Loucy (cell line): Measurements from ENCODE around the gene ANKS4B.

ENCODE experiments used
- EZH2phosphoT487 ChIP-seq: fragments of 200-600 bp; IDR thresholded peaks from 2 replicates; pipeline ENCODE4 v1.6.1; 2018; ENCODE audit warnings: antibody characterized with exemption, mild to moderate bottlenecking, moderate library complexity, borderline replicate concordance
- TF ChIP-seq, protein P1 (sequence below): fragments of 200-600 bp; sonication (generic); conservative IDR thresholded peaks from 2 replicates; pipeline ENCODE4 v1.5.1; 2014; ENCODE audit warnings: mild to moderate bottlenecking, antibody characterized with exemption, low read length

DNA sequence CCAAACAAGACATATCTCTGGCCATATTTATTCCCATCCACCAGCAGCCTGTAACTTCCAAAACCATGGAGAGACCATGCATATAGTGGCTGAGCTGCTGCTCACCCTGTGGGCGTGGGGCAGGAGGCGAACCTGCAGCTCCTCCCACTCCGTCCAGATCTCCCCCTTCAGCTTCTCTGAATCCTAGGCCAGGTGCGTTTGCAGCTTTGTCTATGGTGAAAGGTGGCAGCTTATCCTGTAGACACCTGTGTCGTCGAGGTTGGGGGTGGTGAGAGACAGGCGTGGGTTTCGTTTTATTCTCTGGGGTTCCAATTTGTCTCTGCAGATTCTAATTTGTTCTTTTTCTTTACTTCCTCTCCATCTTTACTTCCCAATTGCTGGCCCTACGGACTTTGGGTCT is 9.7 kb upstream of the ANKS4B start:
- TF ChIP-seq, protein P1, sequence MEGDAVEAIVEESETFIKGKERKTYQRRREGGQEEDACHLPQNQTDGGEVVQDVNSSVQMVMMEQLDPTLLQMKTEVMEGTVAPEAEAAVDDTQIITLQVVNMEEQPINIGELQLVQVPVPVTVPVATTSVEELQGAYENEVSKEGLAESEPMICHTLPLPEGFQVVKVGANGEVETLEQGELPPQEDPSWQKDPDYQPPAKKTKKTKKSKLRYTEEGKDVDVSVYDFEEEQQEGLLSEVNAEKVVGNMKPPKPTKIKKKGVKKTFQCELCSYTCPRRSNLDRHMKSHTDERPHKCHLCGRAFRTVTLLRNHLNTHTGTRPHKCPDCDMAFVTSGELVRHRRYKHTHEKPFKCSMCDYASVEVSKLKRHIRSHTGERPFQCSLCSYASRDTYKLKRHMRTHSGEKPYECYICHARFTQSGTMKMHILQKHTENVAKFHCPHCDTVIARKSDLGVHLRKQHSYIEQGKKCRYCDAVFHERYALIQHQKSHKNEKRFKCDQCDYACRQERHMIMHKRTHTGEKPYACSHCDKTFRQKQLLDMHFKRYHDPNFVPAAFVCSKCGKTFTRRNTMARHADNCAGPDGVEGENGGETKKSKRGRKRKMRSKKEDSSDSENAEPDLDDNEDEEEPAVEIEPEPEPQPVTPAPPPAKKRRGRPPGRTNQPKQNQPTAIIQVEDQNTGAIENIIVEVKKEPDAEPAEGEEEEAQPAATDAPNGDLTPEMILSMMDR = no peak
- no peak for TF ChIP-seq EZH2phosphoT487
